GM10266 (cell line): ENCODE measurements around the gene FRMD4B.

Source experiments
- DNase-seq: peaks from one replicate; pipeline ENCODE4 v3.0.0; 2012; ENCODE audit errors: extremely low spot score
- TF ChIP-seq, protein P1 (sequence below): IDR thresholded peaks from 2 replicates; pipeline ENCODE4 v1.5.1; 2012; ENCODE audit warnings: mild to moderate bottlenecking, low read depth; ENCODE audit not compliant: control insufficient read depth, insufficient read depth; ENCODE audit errors: missing control alignments

Gene FRMD4B

DNA sequence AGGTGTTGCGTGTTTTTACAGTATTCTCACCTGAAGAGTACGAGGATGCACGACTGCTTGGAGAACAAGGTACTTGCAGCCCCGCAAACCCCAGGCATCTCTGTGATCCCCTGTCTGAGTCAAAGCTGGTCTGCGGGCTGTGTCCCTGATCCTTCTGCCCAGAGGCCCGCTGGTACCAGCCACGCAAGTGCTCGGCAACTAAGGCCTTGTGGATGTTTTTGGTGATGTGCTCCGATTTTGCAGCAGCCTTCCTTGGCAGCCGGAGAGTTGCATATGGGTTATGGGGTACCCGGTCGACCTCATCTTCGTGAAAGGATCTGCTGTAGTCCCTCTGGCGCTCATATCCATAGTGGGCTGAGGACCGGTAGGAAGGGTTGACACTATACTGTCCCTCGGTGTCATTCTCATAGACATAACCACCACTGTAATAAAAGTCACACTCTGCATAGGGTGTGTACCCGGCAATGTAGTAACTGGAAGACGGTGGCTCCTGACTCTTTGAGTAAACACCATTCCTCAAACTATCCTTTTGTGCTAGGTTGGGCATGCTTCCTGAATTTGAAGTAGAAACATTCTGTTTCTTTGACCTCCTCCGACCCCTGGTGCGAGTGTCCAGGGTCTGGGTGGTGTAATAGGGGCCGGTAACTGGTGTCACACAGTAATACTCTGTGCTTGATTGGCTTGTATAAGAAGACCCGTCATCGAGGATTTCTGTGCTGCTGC, 204.9 kb downstream of the FRMD4B start:
- DNase-seq = no peak
- TF ChIP-seq, protein P1, sequence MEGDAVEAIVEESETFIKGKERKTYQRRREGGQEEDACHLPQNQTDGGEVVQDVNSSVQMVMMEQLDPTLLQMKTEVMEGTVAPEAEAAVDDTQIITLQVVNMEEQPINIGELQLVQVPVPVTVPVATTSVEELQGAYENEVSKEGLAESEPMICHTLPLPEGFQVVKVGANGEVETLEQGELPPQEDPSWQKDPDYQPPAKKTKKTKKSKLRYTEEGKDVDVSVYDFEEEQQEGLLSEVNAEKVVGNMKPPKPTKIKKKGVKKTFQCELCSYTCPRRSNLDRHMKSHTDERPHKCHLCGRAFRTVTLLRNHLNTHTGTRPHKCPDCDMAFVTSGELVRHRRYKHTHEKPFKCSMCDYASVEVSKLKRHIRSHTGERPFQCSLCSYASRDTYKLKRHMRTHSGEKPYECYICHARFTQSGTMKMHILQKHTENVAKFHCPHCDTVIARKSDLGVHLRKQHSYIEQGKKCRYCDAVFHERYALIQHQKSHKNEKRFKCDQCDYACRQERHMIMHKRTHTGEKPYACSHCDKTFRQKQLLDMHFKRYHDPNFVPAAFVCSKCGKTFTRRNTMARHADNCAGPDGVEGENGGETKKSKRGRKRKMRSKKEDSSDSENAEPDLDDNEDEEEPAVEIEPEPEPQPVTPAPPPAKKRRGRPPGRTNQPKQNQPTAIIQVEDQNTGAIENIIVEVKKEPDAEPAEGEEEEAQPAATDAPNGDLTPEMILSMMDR = no peak

DNA sequence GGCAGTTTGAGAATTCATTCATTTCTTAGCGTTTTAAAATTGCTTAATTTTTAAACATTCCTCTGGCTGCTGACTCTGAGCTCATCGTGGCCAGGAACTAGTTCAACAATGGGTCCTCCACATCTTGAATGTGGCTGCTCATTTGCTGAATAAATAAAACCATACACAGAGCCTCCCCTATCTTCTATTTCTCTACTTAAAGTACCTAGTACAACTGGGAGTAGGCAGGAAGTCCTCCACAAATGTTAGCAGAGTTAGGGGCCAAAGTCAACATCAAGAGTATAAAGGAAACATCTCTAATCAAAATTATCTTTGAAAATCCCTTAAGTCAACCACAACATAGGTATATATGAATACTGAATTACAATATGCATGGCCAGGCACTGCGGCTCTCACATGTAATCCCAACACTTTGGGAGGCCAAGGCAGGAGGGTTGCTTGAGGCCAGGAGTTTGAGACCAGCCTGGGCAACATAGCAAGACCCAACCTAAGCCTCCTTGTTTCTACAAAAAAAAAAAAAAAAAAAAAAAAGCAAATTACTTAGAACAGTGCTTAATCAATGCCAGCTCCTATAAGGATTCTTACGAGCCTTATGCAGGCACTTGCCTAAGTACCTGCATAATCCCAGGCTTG, 206.0 kb downstream of the FRMD4B start:
- no peak for DNase-seq
- TF ChIP-seq, protein P1 = no peak

DNA sequence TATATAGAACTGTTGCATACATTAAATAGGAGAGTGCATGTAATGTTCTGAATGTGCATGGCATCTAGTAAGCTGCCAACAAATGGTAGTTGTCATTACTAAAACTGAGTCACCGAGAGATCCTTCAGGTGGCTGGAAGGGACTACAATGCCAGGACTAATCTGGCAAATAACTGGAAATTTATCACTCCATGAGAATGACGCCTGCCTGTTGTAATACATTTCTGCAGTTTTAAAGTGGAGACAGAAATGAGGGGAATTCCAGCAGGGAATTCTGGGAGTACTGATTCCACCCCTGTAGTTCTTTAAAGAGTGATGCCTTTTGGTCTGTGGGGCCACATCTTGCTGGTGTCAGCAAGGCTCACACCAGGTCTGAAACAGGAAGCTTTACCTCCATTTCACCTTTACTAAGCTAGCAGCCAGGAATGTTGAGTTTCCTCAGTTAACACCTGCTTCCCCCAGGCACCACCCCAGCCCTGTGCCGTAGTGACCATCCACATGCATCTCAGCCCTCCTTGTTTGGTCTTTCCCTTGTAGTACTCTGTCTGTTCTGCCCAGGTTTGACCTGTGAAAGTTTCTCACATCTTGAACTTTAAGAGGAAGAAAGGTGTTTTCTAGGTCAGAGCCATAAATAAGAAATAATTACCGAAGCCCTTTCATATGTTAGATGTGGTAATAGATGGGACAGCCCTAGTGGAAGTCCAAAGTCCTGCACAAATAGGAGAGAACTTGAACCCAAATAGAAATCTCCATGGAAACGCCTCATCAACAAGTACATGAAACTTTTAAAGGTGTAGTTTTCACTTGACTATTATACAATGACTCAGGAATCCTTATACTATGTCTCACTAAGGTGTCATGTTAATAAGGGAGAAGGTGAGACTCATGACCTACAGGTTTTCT, 206.8 kb downstream of the FRMD4B start:
- no peak for DNase-seq
- TF ChIP-seq, protein P1 = no peak

DNA sequence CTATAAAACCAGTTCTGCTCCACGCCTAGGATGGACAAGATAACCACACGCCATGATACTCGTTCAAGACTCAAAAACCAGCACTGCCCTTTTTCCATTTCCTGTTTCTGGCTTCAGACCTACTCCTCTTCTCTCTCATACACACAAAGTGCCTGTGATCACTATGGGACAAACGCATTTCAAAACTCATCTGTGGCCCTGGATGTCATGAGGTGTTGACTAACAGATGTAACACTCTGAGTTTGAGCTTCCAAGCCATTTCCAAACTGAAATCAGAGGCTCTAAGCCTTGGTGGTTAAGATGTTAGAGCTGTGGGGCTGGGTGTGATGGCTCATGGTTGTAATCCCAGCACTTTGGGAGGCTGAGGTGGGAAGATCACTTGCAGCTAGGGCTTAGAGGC, 207.8 kb downstream of the FRMD4B start:
- DNase-seq = no peak

DNA sequence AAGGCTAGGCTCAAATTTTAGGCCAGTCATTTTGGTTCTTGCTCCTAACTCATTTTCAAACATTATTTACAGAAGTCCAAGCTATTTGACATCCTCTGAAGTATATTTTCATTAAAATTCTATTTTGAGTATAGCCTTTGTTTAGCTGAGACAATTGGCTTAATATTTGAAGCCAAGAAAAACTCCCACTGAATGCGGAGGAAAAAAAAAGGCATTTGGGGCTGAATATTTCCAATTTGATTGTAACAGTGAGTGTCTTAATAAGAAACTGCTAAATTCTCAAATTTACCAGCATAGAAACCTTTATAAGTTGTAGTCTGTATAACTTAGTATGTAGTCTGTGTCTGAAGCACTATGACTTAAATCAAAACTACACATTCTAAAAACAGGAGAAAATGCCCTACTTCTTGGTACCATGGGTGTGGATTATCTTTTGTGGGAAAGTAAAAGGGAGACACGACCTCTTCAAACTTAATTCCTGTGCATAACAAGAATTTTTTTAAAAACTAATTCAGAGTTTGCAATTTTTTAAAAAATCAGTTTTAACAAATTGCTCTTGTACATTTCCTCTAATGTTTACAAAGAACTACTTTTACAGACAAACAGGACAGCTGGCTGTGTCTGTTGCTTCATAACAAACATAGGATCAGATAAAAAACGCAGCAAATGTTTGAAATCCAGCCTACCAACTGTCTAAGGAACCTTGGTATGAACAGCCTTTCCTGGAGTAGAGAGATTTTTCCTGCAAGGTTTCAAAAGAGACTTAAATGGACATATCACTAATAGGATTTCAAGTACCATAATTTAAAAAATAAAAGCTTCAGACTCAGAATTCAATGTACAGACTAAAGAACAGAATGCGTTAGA, 210.8 kb downstream of the FRMD4B start:
- TF ChIP-seq, protein P1 = no peak
- DNase-seq = no peak

More for the DNA sequence above, 207.8 kb downstream of the FRMD4B start:
- TF ChIP-seq, protein P1 = no peak

DNA sequence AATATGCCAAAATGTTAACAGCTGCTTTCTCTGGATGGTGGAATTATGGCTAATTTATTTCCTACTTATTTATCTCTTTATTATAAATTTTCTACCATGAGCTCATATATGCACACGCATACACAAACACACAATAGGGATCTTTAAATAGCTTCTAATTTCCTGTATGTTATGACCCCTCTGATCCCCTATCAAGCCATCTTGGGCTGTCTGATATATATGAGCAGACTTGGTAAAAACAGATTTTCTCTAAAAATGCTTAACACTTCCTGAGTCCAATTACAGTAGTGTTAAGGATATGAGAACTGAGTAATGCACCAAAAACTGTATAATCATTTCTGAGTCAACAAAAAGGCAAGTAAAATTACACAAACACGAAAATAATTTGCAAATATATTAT, 211.4 kb downstream of the FRMD4B start:
- TF ChIP-seq, protein P1 = no peak
- DNase-seq = no peak
